Skeletal muscle cell (primary cell): ENCODE results near the gene DPF1.
"Not testable (repeated sequence)": the region's sequence is repeated elsewhere in the genome, so short reads cannot be mapped to it uniquely, and the experiment has no call there.

Source experiments
- DNase-seq: peaks from one replicate; pipeline ENCODE4 v3.0.0-alpha.2; 2010; ENCODE audit warnings: low read depth
- H3K4me3 ChIP-seq: 2 replicates; pipeline ENCODE4 v1.5.1; 2011; ENCODE audit warnings: low read depth, mild to moderate bottlenecking, control low read depth, low read length, moderate library complexity

DPF1 gene

GRCh38 chr19:38251564-38252051 lies 27.6 kb upstream of the DPF1 start:
- H3K4me3 ChIP-seq, result no peak overlapping the region

GRCh38 chr19:38250821-38251563 lies 27.0 kb upstream of the DPF1 start:
- H3K4me3 ChIP-seq, result no peak overlapping the region
- no peak for DNase-seq

More at GRCh38 chr19:38251564-38252051, 27.6 kb upstream of the DPF1 start:
- DNase-seq, result no peak

GRCh38 chr19:38250428-38250820 lies 26.4 kb upstream of the DPF1 start:
- no peak overlapping the region for H3K4me3 ChIP-seq
- DNase-seq, result no peak

GRCh38 chr19:38248421-38248820 lies 24.4 kb upstream of the DPF1 start:
- no peak overlapping the region for H3K4me3 ChIP-seq
- no peak for DNase-seq

GRCh38 chr19:38247734-38248268 lies 23.8 kb upstream of the DPF1 start:
- no peak for DNase-seq
- H3K4me3 ChIP-seq, result no peak overlapping the region

GRCh38 chr19:38247126-38247525 lies 23.1 kb upstream of the DPF1 start:
- DNase-seq, result no peak

GRCh38 chr19:38245826-38246498 lies 21.9 kb upstream of the DPF1 start:
- no peak for DNase-seq
- H3K4me3 ChIP-seq, result no peak overlapping the region

More at GRCh38 chr19:38247126-38247525, 23.1 kb upstream of the DPF1 start:
- H3K4me3 ChIP-seq, result no peak overlapping the region

GRCh38 chr19:38243279-38243673 lies 19.3 kb upstream of the DPF1 start:
- DNase-seq, result no peak
- H3K4me3 ChIP-seq, result no peak overlapping the region

- no peak overlapping the region for H3K4me3 ChIP-seq
- no peak for DNase-seq
Observed at GRCh38 chr19:38239816-38240215, 15.8 kb upstream of the DPF1 start.

- DNase-seq, result no peak
- H3K4me3 ChIP-seq, result no peak overlapping the region
Observed at GRCh38 chr19:38234615-38235014, 10.6 kb upstream of the DPF1 start.

- no peak overlapping the region for H3K4me3 ChIP-seq
- DNase-seq, result no peak
Observed at GRCh38 chr19:38233740-38234251, 9.8 kb upstream of the DPF1 start.

- H3K4me3 ChIP-seq, result no peak overlapping the region
- DNase-seq, result no peak
Observed at GRCh38 chr19:38231918-38232317, 7.9 kb upstream of the DPF1 start.

GRCh38 chr19:38230506-38231133 lies 6.6 kb upstream of the DPF1 start:
- DNase-seq, H3K4me3 ChIP-seq: not testable (repeated sequence)

GRCh38 chr19:38229585-38230073 lies 5.6 kb upstream of the DPF1 start:
- peak overlapping the region; percentile 60 for H3K4me3 ChIP-seq
- peak; percentile 70 for DNase-seq

GRCh38 chr19:38228491-38229439 lies 4.7 kb upstream of the DPF1 start:
- peak overlapping the region; percentile 60 for H3K4me3 ChIP-seq

GRCh38 chr19:38228005-38228377 lies 4.0 kb upstream of the DPF1 start:
- no peak for DNase-seq
- H3K4me3 ChIP-seq, result no peak overlapping the region

More at GRCh38 chr19:38228491-38229439, 4.7 kb upstream of the DPF1 start:
- DNase-seq, result no peak

- H3K4me3 ChIP-seq, result no peak overlapping the region
- DNase-seq, result no peak
Observed at GRCh38 chr19:38227287-38228004, 3.4 kb upstream of the DPF1 start.

GRCh38 chr19:38224863-38225218 lies 819 bp upstream of the DPF1 start:
- not testable (repeated sequence) for DNase-seq, H3K4me3 ChIP-seq
